Psoas muscle (tissue), 8 donors: ENCODE measurements around the gene MYO10. TPM values are rescaled to one million over a fixed set of nuclear protein-coding genes. Genes with fewer than 3 reads are reported as not detected.

Experiments
- ATAC-seq, 4 donors: fragments of 200-7000 bp; cut with Tn5 transposase; one replicate each; pipeline ENCODE4 v1.9.1; 2020; ENCODE audit warnings: moderate library complexity in 3 of 4, mild to moderate bottlenecking in 2 of 4
- DNase-seq, 2 donors: peaks; one replicate each; pipeline ENCODE4 v3.0.0-alpha.2; 2020
- H3K27ac ChIP-seq: fragments of 200-600 bp; one replicate; pipeline ENCODE4 v1.8.0; 2022
- H3K27me3 ChIP-seq, 3 donors: fragments of 200-600 bp in 1 of 3; one replicate each; pipeline versions ENCODE4 v1.6.1 to v1.8.0; 2013 to 2022; ENCODE audit warnings: low read length in 2 of 3, mild to moderate bottlenecking in 2 of 3, moderate library complexity in 1 of 3; ENCODE audit not compliant: insufficient read depth in 3 of 3
- H3K36me3 ChIP-seq, 2 donors: fragments of 200-600 bp in 1 of 2; one replicate each; pipeline versions ENCODE4 v1.6.1 to v1.8.0; 2013 to 2022; ENCODE audit warnings: low read depth in 1 of 2, mild to moderate bottlenecking in 1 of 2, moderate library complexity in 1 of 2; ENCODE audit not compliant: insufficient read depth in 1 of 2
- H3K4me1 ChIP-seq: fragments of 200-600 bp; one replicate; pipeline ENCODE4 v1.8.0; 2022
- H3K4me3 ChIP-seq: fragments of 200-600 bp; one replicate; pipeline ENCODE4 v1.8.0; 2022; ENCODE audit warnings: mild to moderate bottlenecking
- H3K9me3 ChIP-seq: fragments of 200-600 bp; one replicate; pipeline ENCODE4 v1.8.0; 2022
- CTCF ChIP-seq: fragments of 200-600 bp; IDR thresholded peaks from one replicate; pipeline ENCODE4 v1.8.0; 2022; ENCODE audit warnings: antibody characterized with exemption
- WGBS, 3 donors: extraction: QIAGEN DNeasy Blood & Tissue Kit; methylation state at CpG; one replicate each; pipeline versions ENCODE4 v1.1.6 to v1.1.7; 2013; 5-methylcytosine and 5-hydroxymethylcytosine counted together
- intact Hi-C, 2 donors: fragments of 100-400 bp; cut with DNase I; formaldehyde crosslinking; loops; one replicate each; pipeline versions ENCODE4 v1.11.0 to v1.14.2; 2022
- polyA plus RNA-seq, 3 donors: library from polyadenylated mRNA; stranded (reverse); fragments of 200-250 nt; gene quantifications; one replicate each; pipeline ENCODE4 v1.2.3, GENCODE V29; 2013
- total RNA-seq, 4 donors: library from RNA; stranded (reverse); fragmentation: NEBNext Ultra II Directional in 2 of 4; extraction: Animal tissue kit (Norgen Biotek cat#: 25700) in 2 of 4; gene quantifications; one replicate each; pipeline versions ENCODE4 v1.2.1 to v1.2.4, GENCODE V29; 2021 to 2023
- donor health status: healthy with polysubstance abuse.
- donor health status: DM: no; HTN: no; CAD: no; lungs with moderate emphysema.
- donor health status: Bipolar disorder and iron deficiency.
- donor health status: healthy.
- donor health status: DM: yes; HTN: yes; CAD: no.
- donor health status: DM: no; HTN: no; CAD: no.
- donor health status: DM: no; HTN: no; CAD: no.
- donor health status: DM: yes; HTN: yes; CAD: no.

Gene MYO10
- total and polyA plus RNA-seq, 7 donors: 1.8 to 10.9 (median 10.0) TPM

GRCh38 chr5:16737209-16737608 is 198.9 kb downstream of the MYO10 start:
- no peak overlapping the region for H3K27ac ChIP-seq
- no peak overlapping the region for H3K4me3 ChIP-seq
- H3K27me3 ChIP-seq: no peaks in the 10 kb centered on the region
- DNase-seq: no peak
- no peak for TF ChIP-seq CTCF
- intact Hi-C loops: no loop called here
- no peaks in the 10 kb centered on the region for H3K9me3 ChIP-seq
- no peaks in the 10 kb centered on the region for H3K4me1 ChIP-seq
- no peaks in the 10 kb centered on the region for H3K36me3 ChIP-seq
- WGBS, 3 donors: 40 to 55% (median 52%) methylated on average over 3 of the region's 3 CpGs
- ATAC-seq: no peak

- Histone ChIP-seq H3K27me3 (no peaks in the 10 kb centered on the region), H3K4me3 (no peak overlapping the region), H3K27ac (no peak overlapping the region), H3K36me3 (no peaks in the 10 kb centered on the region), H3K4me1 (no peaks in the 10 kb centered on the region), H3K9me3 (no peaks in the 10 kb centered on the region)
- no peak for TF ChIP-seq CTCF
- ATAC-seq: no peak
- intact Hi-C loops: no loop called here
- no peak for DNase-seq
- 61 to 64% (median 62%) methylated on average over 14 of the region's 14 CpGs for WGBS, 3 donors
Measured at GRCh38 chr5:16736158-16736995, 199.7 kb downstream of the MYO10 start.

- no peak for DNase-seq
- Histone ChIP-seq H3K4me1 (no peaks in the 10 kb centered on the region), H3K27ac (no peak overlapping the region), H3K36me3 (no peaks in the 10 kb centered on the region), H3K4me3 (no peak overlapping the region), H3K27me3 (no peaks in the 10 kb centered on the region), H3K9me3 (no peaks in the 10 kb centered on the region)
- no peak for ATAC-seq
- no peak for TF ChIP-seq CTCF
- intact Hi-C loops: no loop called here
- 73 to 80% (median 76%) methylated on average over 15 of the region's 15 CpGs for WGBS, 3 donors
Measured at GRCh38 chr5:16735101-16736060, 200.7 kb downstream of the MYO10 start.

GRCh38 chr5:16733331-16734006 is 202.6 kb downstream of the MYO10 start:
- no peaks in the 10 kb centered on the region for H3K36me3 ChIP-seq
- intact Hi-C loops: no loop called here
- peaks cover under 1% of the 10 kb centered on the region for H3K4me1 ChIP-seq
- ATAC-seq (no peak), DNase-seq (no peak)
- H3K9me3 ChIP-seq: no peaks in the 10 kb centered on the region
- no peak overlapping the region for H3K27ac ChIP-seq
- H3K4me3 ChIP-seq: no peak overlapping the region
- no peak for TF ChIP-seq CTCF
- 83 to 89% (median 85%) methylated on average over 12 of the region's 12 CpGs for WGBS, 3 donors
- no peaks in the 10 kb centered on the region for H3K27me3 ChIP-seq
